Measurements from ENCODE around the gene SLC50A1.

- no peak for TF ChIP-seq CTCF (IDR thresholded peaks at IDR 0.05; ENCODE audit: poor library complexity)
- no peak for TF ChIP-seq EZH2 (IDR thresholded peaks at IDR 0.05; ENCODE audit: borderline replicate concordance)
- TF ChIP-seq EZH2phosphoT487 (IDR thresholded peaks at IDR 0.05; ENCODE audit: low read depth, severe bottlenecking, unreplicated experiment) = no peak
Observed at GRCh38 chr1:155130272-155131006, 5.2 kb upstream of the SLC50A1 start.
